HG03064 (cell line): ENCODE measurements around the gene BIVM.
"Not testable (repeated sequence)": the region's sequence is repeated elsewhere in the genome, so short reads cannot be mapped to it uniquely, and the experiment has no call there.

Experiments
- ATAC-seq: cut with Tn5 transposase; IDR thresholded peaks from one replicate; pipeline ENCODE4 v1.9.1; 2021; ENCODE audit warnings: low read depth; ENCODE audit not compliant: unreplicated experiment

Gene BIVM

GRCh38 chr13:102798581-102799425 lies at the start of gene BIVM, which contains the start of gene POGLUT2:
BIVM (plus strand) TSS chr13:102799119; CDS start chr13:102807268, 8,149 bp downstream.
POGLUT2 (minus strand) TSS chr13:102798976; CDS start chr13:102798670, 306 bp downstream.
- peak; percentile 82 for ATAC-seq

- ATAC-seq, result no peak
These were observed 47.0 kb upstream of the BIVM start for GRCh38 chr13:102751886-102752285.

- no peak for ATAC-seq
These were observed 41.9 kb upstream of the BIVM start for GRCh38 chr13:102757006-102757405.

GRCh38 chr13:102758842-102759241 lies 40.1 kb upstream of the BIVM start:
- ATAC-seq, result no peak

- ATAC-seq, result no peak
These were observed 37.8 kb upstream of the BIVM start for GRCh38 chr13:102761071-102761470.

- no peak for ATAC-seq
These were observed 35.2 kb upstream of the BIVM start for GRCh38 chr13:102763741-102764140.

- no peak for ATAC-seq
These were observed 30.0 kb upstream of the BIVM start for GRCh38 chr13:102768909-102769308.

- ATAC-seq, result no peak
These were observed 29.2 kb upstream of the BIVM start for GRCh38 chr13:102769679-102770078.

GRCh38 chr13:102770435-102770834 lies 28.5 kb upstream of the BIVM start:
- no peak for ATAC-seq

- ATAC-seq, result no peak
These were observed 27.4 kb upstream of the BIVM start for GRCh38 chr13:102771298-102772041.

- no peak for ATAC-seq
These were observed 26.9 kb upstream of the BIVM start for GRCh38 chr13:102772042-102772425.

- peak; percentile 91 for ATAC-seq
These were observed 25.3 kb upstream of the BIVM start, which contains the start of gene TEX30 for GRCh38 chr13:102773441-102774213. TEX30 (minus strand) TSS chr13:102773786; CDS start chr13:102770026, 3,760 bp downstream.

- no peak for ATAC-seq
These were observed 24.7 kb upstream of the BIVM start for GRCh38 chr13:102774214-102774568.

- no peak for ATAC-seq
These were observed 24.1 kb upstream of the BIVM start for GRCh38 chr13:102774591-102775520.

- ATAC-seq, result no peak
These were observed 22.6 kb upstream of the BIVM start for GRCh38 chr13:102776271-102776670.

- no peak for ATAC-seq
These were observed 21.2 kb upstream of the BIVM start for GRCh38 chr13:102777736-102778135.

GRCh38 chr13:102779436-102780159 lies 19.3 kb upstream of the BIVM start:
- ATAC-seq, result no peak

- not testable (repeated sequence) for ATAC-seq
These were observed 18.3 kb upstream of the BIVM start for GRCh38 chr13:102780656-102781055.

- ATAC-seq, result no peak
These were observed 17.3 kb upstream of the BIVM start for GRCh38 chr13:102781591-102781990.
